ENCODE measurements around the gene DRD2.
A peak's percentile ranks its signal among the peaks of the same experiment; 100 is the strongest.

Gene DRD2

DNA sequence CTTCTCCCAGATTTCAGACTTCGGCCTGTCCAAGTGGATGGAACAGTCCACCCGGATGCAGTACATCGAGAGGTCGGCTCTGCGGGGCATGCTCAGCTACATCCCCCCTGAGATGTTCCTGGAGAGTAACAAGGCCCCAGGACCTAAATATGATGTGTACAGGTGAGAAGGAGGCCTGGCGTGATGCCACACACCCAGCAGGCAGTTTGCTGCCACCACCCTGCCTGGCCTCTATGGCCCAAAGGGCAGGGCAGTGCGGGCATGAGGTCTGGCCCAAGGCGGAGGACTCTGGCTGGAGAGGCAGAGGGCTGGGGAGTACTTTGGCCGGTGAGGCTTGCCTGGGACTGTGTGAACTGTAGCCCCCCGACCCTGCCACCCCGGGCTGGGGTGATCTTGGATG, 80.3 kb downstream of the DRD2 start:
- Histone ChIP-seq H4K20me1 (no peaks in the 10 kb centered on the region), H3K4me3 (no peak overlapping the region), H3K27ac (peak overlapping the region; percentile 60; the same call in 1 of the 2 replicates), H3K4me1 (peaks cover 25% of the 10 kb centered on the region), H3K4me2 (peak overlapping the region; percentile 78), H3K9me3 (no peaks in the 10 kb centered on the region), H3K36me3 (no peaks in the 10 kb centered on the region), H3K27me3 (no peaks in the 10 kb centered on the region), H3K9ac (0 out of 2 replicates have a peak overlapping the region, but pooled peaks have one; percentile 6)
- TF ChIP-seq Cebpa-rat (IDR thresholded peaks at IDR 0.05) = no peak

GRCh38 chr11:113393501-113393985, 81.7 kb downstream of the DRD2 start:
- H3K9ac ChIP-seq = no peak overlapping the region
- H4K20me1 ChIP-seq = no peaks in the 10 kb centered on the region
- no peak overlapping the region for H3K27ac ChIP-seq
- H3K4me2 ChIP-seq = no peak overlapping the region
- no peak overlapping the region for H3K4me3 ChIP-seq
- no peaks in the 10 kb centered on the region for H3K9me3 ChIP-seq
- H3K27me3 ChIP-seq = no peaks in the 10 kb centered on the region
- peaks cover 25% of the 10 kb centered on the region for H3K4me1 ChIP-seq
- no peaks in the 10 kb centered on the region for H3K36me3 ChIP-seq
- no peak for TF ChIP-seq Cebpa-rat (IDR thresholded peaks at IDR 0.05)

DNA sequence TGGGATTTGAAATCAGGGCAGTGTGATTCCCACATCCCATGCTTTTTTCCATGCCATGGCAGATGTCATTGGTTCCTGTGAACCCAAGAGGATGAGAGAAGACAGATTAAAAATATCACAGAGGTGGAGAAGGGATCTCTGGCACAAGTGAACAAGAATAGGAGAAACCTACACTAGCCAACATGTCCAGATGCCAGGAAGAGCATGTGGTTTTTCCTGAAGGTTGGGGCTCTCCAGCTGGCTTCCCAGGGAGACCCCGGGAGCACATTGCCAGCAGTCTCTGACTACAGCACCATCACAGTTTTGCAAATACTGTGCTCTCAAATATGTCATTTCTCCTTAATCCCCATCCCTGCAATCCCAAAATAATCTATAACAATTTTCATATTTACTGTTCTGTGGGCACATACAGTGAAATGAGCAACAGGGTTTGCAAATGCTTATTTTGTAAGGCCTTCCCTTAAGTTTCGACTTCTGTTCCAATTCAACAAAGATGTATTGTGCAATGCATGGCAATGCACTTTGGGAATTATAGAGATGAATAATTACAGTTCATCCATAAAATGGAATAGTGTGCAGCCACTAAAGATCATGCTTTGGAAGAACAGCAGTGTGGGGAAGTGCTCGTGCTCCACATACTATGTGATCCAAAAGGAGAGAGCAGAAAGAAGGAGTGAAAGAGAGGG, 82.8 kb downstream of the DRD2 start:
- Histone ChIP-seq H3K36me3 (no peaks in the 10 kb centered on the region), H3K9ac (no peak overlapping the region), H3K27ac (no peak overlapping the region), H3K27me3 (no peaks in the 10 kb centered on the region), H3K4me3 (no peak overlapping the region), H3K9me3 (no peaks in the 10 kb centered on the region), H3K4me2 (no peak overlapping the region), H3K4me1 (peaks cover 25% of the 10 kb centered on the region), H4K20me1 (no peaks in the 10 kb centered on the region)
- TF ChIP-seq Cebpa-rat (IDR thresholded peaks at IDR 0.05) = no peak

GRCh38 chr11:113389272-113389671, 85.9 kb downstream of the DRD2 start:
- no peak overlapping the region for H3K4me3 ChIP-seq
- H3K9me3 ChIP-seq = no peaks in the 10 kb centered on the region
- H4K20me1 ChIP-seq = no peaks in the 10 kb centered on the region
- no peak overlapping the region for H3K9ac ChIP-seq
- no peaks in the 10 kb centered on the region for H3K4me1 ChIP-seq
- no peaks in the 10 kb centered on the region for H3K27me3 ChIP-seq
- TF ChIP-seq Cebpa-rat (IDR thresholded peaks at IDR 0.05) = no peak
- H3K27ac ChIP-seq = no peak overlapping the region
- H3K36me3 ChIP-seq = no peaks in the 10 kb centered on the region
- no peak overlapping the region for H3K4me2 ChIP-seq

DNA sequence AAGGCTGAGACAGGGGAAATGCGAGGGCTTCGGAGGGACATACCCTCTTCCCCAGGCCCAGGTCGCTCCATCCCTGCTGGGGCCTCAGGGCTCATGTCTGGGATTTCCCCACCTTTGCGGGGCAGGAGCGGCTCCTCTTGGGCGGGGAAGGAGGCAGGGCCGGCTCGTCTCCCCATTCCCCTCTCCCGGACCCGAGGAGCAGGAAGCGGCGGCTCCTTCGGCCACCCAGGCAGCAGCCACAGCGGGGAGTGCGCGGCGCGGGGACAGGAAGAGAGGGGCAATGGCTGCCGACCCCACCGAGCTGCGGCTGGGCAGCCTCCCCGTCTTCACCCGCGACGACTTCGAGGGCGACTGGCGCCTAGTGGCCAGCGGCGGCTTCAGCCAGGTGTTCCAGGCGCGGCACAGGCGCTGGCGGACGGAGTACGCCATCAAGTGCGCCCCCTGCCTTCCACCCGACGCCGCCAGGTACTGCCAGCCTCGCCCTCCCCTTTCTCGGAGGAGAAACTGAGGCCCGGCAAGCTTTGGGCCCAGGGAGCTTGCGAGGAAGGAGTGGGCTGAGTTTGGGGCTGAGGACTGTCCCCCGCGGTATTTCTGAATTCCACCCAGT, 87.5 kb downstream of the DRD2 start, which contains the start of gene ANKK1:
ANKK1 (plus strand) TSS at position 175 of the 607 bp plus-strand sequence; CDS start at position 281, 106 bp downstream.
- no peaks in the 10 kb centered on the region for H3K9me3 ChIP-seq
- H3K9ac ChIP-seq = no peak within 1 kb of the TSS
- H3K27ac ChIP-seq = no peak within 1 kb of the TSS
- no peak within 1 kb of the TSS for H3K4me2 ChIP-seq
- H4K20me1 ChIP-seq = no peaks in the 10 kb centered on the region
- H3K4me3 ChIP-seq = no peak within 1 kb of the TSS
- no peaks in the 10 kb centered on the region for H3K27me3 ChIP-seq
- no peaks in the 10 kb centered on the region for H3K36me3 ChIP-seq
- no peak for TF ChIP-seq Cebpa-rat (IDR thresholded peaks at IDR 0.05)
- H3K4me1 ChIP-seq = no peaks in the 10 kb centered on the region

GRCh38 chr11:113386866-113387265, 88.3 kb downstream of the DRD2 start:
- no peaks in the 10 kb centered on the region for H3K9me3 ChIP-seq
- H3K27ac ChIP-seq = no peak overlapping the region
- no peaks in the 10 kb centered on the region for H4K20me1 ChIP-seq
- H3K36me3 ChIP-seq = no peaks in the 10 kb centered on the region
- H3K9ac ChIP-seq = no peak overlapping the region
- no peak overlapping the region for H3K4me3 ChIP-seq
- no peak overlapping the region for H3K4me2 ChIP-seq
- no peaks in the 10 kb centered on the region for H3K4me1 ChIP-seq
- no peak for TF ChIP-seq Cebpa-rat (IDR thresholded peaks at IDR 0.05)
- no peaks in the 10 kb centered on the region for H3K27me3 ChIP-seq

DNA sequence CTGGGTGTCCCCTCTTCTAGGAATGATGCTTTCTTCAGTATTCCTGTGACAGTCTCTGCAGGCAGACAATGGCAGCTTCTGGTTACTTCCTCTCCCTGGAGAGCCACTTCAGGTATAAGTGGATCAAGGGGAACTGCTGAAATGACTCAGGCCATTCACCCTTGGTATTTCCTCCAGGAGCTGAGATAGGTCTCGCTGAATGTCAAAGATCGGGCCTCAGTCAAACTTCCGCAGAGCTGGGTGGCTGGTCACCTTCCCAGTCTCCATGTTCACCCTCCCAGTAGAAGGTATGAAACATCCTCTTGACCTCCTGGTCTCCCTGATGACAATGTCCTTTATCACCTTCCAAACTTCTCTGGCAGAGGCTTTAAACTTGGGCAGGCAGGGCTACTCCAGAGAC, 89.4 kb downstream of the DRD2 start:
- Histone ChIP-seq H3K27me3 (no peaks in the 10 kb centered on the region), H3K4me2 (no peak overlapping the region), H3K9me3 (no peaks in the 10 kb centered on the region; the same call in 1 of the 2 replicates), H3K36me3 (no peaks in the 10 kb centered on the region), H3K4me1 (no peaks in the 10 kb centered on the region), H3K27ac (no peak overlapping the region), H4K20me1 (no peaks in the 10 kb centered on the region), H3K4me3 (no peak overlapping the region), H3K9ac (no peak overlapping the region)
- TF ChIP-seq Cebpa-rat (IDR thresholded peaks at IDR 0.05) = no peak

DNA sequence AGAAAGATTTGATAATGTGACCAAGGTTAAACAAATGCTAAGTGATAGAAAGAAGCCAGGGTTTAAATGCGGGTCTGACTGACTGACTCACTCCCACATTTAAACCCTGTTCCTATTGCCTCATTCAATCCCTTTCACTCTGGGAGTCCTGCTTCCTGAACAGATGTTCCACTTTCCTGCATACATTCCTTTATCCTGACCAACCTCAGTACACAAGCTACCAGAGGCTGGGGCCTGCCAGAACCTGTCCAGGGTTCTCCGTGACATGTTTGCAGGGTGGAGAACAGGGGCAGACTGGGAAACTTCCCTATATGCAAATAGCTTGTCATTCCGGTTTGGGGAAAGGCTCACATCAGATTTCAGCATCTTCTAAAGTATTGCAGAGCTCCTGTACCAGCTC, 90.6 kb downstream of the DRD2 start:
- Histone ChIP-seq H3K9me3 (no peaks in the 10 kb centered on the region; the same call in 1 of the 2 replicates), H3K27ac (no peak overlapping the region), H3K27me3 (no peaks in the 10 kb centered on the region), H3K36me3 (no peaks in the 10 kb centered on the region), H3K4me1 (no peaks in the 10 kb centered on the region), H3K4me2 (no peak overlapping the region), H3K9ac (no peak overlapping the region), H4K20me1 (no peaks in the 10 kb centered on the region), H3K4me3 (no peak overlapping the region)
- TF ChIP-seq Cebpa-rat (IDR thresholded peaks at IDR 0.05) = no peak

DNA sequence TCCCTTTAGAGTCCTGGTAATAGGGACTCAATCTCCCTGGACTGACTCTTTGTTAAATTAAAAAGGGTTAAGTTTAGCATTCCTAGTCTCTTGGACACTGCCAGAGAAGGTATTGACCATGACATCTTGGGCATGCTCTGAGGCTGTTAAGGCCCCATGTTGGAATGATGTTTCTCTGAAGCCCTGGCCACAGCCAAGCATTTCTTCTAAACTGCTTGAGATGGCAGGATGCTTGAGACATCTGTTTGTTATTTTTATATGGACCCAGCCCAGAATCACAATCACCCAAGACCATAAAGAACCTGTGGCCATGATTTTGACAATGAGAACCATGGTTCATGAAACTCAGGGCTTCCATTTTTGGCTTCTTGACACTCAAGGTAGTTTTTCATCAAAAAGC, 93.1 kb downstream of the DRD2 start:
- Histone ChIP-seq H3K4me2 (no peak overlapping the region), H3K4me1 (no peaks in the 10 kb centered on the region), H3K36me3 (no peaks in the 10 kb centered on the region), H3K4me3 (no peak overlapping the region), H3K27me3 (no peaks in the 10 kb centered on the region), H3K27ac (no peak overlapping the region), H3K9me3 (no peaks in the 10 kb centered on the region; the same call in 1 of the 2 replicates), H4K20me1 (no peaks in the 10 kb centered on the region), H3K9ac (no peak overlapping the region)
- TF ChIP-seq Cebpa-rat (IDR thresholded peaks at IDR 0.05) = no peak

- Histone ChIP-seq H3K4me1 (no peaks in the 10 kb centered on the region), H3K4me3 (no peak overlapping the region), H3K27me3 (no peaks in the 10 kb centered on the region), H3K4me2 (no peak overlapping the region), H3K36me3 (no peaks in the 10 kb centered on the region), H4K20me1 (no peaks in the 10 kb centered on the region), H3K9me3 (no peaks in the 10 kb centered on the region; the same call in 1 of the 2 replicates), H3K9ac (no peak overlapping the region), H3K27ac (no peak overlapping the region)
- TF ChIP-seq Cebpa-rat (IDR thresholded peaks at IDR 0.05) = no peak
Measured at GRCh38 chr11:113378692-113379091, 96.5 kb downstream of the DRD2 start.
